H1 (cell line): Measurements from ENCODE around the gene DAPK2.
A peak's percentile ranks its signal among the peaks of the same experiment; 100 is the strongest.

ENCODE experiments used
- CEBPB ChIP-seq: IDR thresholded peaks from 2 replicates; pipeline ENCODE4 v1.6.1; 2012; ENCODE audit warnings: low read depth, low read length
- GABPA ChIP-seq: IDR thresholded peaks from 2 replicates; pipeline ENCODE4 v1.6.1; 2011; ENCODE audit warnings: mild to moderate bottlenecking, low read length, moderate library complexity, borderline replicate concordance; ENCODE audit not compliant: insufficient read depth
- POLR2A ChIP-seq, 2 experiments: IDR thresholded peaks; 1 replicate in 1 of 2; 2 replicates in 1 of 2; pipeline ENCODE4 v1.6.1; 2011; ENCODE audit warnings: low read depth in 2 of 2, low read length in 2 of 2, mild to moderate bottlenecking in 2 of 2; ENCODE audit errors: control extremely low read depth in 1 of 2
- POLR2AphosphoS5 ChIP-seq: IDR thresholded peaks from 2 replicates; pipeline ENCODE4 v1.6.1; 2011; ENCODE audit warnings: low read depth, low read length
- RNF2 ChIP-seq: fragments of 200-900, 300-1000 bp; sonication (generic); IDR thresholded peaks from 2 replicates; pipeline ENCODE4 v1.7.1; 2016; ENCODE audit warnings: borderline replicate concordance, low read depth, mild to moderate bottlenecking, antibody characterized with exemption, low read length; ENCODE audit not compliant: poor library complexity, severe bottlenecking; ENCODE audit errors: missing control alignments
- SIN3A ChIP-seq, 2 experiments: IDR thresholded peaks in 1 of 2; conservative IDR thresholded peaks in 1 of 2; 2 replicates each; pipeline ENCODE4 v1.6.1; 2011 to 2012; ENCODE audit warnings: low read length in 2 of 2, improper control_type of control experiment in 1 of 2, low read depth in 1 of 2, mild to moderate bottlenecking in 1 of 2
- SIRT6 ChIP-seq: IDR thresholded peaks from one replicate; pipeline ENCODE4 v1.7.1; 2012; ENCODE audit warnings: low read length, inconsistent platforms
- SIX5 ChIP-seq: IDR thresholded peaks from 2 replicates; pipeline ENCODE4 v1.6.1; 2011; ENCODE audit warnings: mild to moderate bottlenecking, low read depth, low read length
- SP1 ChIP-seq: IDR thresholded peaks from 2 replicates; pipeline ENCODE4 v1.6.1; 2011; ENCODE audit warnings: low read depth, low read length
- YY1 ChIP-seq: IDR thresholded peaks from 2 replicates; pipeline ENCODE4 v1.6.1; 2011; ENCODE audit warnings: low read depth, mild to moderate bottlenecking, low read length
- TF ChIP-seq, protein P1 (sequence below), 3 experiments: IDR thresholded peaks; 1 replicate in 2 of 3; 2 replicates in 1 of 3; pipeline versions ENCODE4 v1.5.1 to v1.6.1; 2011; ENCODE audit warnings: low read length in 3 of 3, mild to moderate bottlenecking in 3 of 3, inconsistent platforms in 2 of 3, low read depth in 1 of 3, moderate library complexity in 1 of 3; ENCODE audit not compliant: insufficient read depth in 1 of 3; ENCODE audit errors: control extremely low read depth in 1 of 3
- TF ChIP-seq, protein P2 (sequence below): IDR thresholded peaks from 2 replicates; pipeline ENCODE4 v1.6.1; 2011; ENCODE audit warnings: low read depth, mild to moderate bottlenecking, low read length; ENCODE audit not compliant: insufficient read depth

DNA sequence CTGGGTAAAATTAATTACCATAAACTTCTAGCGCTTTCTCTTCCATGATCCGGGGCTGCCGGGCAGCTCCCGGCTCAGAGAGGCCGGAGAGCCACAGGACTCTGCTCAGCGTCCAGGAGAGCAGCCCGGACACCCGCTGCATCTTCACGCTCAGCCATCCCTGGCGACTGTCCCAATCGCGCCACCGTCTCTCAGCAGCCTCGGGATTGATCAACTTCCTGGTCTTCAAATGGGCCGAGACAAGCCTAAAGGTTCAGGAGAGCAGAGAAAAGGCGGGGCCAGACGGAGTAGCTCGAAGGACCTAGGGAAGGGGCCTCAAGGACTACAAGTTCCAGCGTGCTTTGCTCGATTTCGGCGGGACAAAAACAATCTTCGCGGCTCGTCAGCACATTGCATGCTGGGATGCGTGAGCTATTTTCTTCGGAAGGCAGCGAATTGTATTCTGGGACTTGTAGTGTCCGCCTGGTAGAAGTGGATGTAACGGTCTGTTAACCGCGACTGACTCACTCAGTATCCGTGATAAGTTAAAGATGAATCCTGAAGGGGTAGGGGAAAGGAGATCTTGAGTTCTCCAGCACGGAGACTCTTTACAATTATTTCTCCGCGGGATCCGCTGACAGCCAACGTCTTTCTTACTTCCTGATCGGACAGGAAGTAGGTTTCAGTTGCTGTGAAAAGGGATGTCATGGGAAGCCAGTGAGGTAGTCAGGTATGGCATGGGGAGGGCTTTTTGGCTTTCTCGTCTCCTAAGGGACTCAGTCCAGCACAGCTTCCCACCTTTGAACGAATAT is 47.5 kb upstream of the DAPK2 start, which contains the start of gene CIAO2A:
- TF ChIP-seq RNF2 (no peak), SP1 (no peak), SIN3A (conservative IDR thresholded peaks at IDR 0.05 in 1 of 2, IDR thresholded peaks at IDR 0.05 in 1 of 2; ENCODE audit: low read depth in 1 of 2, low read length in 2 of 2) (peak in 1 of 2 experiments; percentile 82; a peak in 1 of 4 replicates), YY1 (no peak), SIX5 (peak; percentile 95), GABPA (no peak), POLR2A (IDR thresholded peaks at IDR 0.05; ENCODE audit: control extremely low read depth in 1 of 2, low read depth in 2 of 2, low read length in 2 of 2) (peak; percentile 48 to 74; a peak in 2 of 3 replicates), CEBPB (no peak), POLR2AphosphoS5 (peak; percentile 60; the same call in 1 of the 2 replicates), SIRT6 (no peak)
- TF ChIP-seq, protein P1, sequence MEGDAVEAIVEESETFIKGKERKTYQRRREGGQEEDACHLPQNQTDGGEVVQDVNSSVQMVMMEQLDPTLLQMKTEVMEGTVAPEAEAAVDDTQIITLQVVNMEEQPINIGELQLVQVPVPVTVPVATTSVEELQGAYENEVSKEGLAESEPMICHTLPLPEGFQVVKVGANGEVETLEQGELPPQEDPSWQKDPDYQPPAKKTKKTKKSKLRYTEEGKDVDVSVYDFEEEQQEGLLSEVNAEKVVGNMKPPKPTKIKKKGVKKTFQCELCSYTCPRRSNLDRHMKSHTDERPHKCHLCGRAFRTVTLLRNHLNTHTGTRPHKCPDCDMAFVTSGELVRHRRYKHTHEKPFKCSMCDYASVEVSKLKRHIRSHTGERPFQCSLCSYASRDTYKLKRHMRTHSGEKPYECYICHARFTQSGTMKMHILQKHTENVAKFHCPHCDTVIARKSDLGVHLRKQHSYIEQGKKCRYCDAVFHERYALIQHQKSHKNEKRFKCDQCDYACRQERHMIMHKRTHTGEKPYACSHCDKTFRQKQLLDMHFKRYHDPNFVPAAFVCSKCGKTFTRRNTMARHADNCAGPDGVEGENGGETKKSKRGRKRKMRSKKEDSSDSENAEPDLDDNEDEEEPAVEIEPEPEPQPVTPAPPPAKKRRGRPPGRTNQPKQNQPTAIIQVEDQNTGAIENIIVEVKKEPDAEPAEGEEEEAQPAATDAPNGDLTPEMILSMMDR (IDR thresholded peaks at IDR 0.05; ENCODE audit: control extremely low read depth in 1 of 3, insufficient read depth in 1 of 3, low read depth in 1 of 3, low read length in 3 of 3): no peak
- TF ChIP-seq, protein P2, sequence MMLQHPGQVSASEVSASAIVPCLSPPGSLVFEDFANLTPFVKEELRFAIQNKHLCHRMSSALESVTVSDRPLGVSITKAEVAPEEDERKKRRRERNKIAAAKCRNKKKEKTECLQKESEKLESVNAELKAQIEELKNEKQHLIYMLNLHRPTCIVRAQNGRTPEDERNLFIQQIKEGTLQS: no peak
